Loucy (cell line): ENCODE results near the gene TMEM259.

Source experiments
- CTCF ChIP-seq: fragments of 200-600 bp; sonication (generic); conservative IDR thresholded peaks from 2 replicates; pipeline ENCODE4 v1.5.1; 2014; ENCODE audit warnings: mild to moderate bottlenecking, antibody characterized with exemption, low read length
- EZH2phosphoT487 ChIP-seq: fragments of 200-600 bp; IDR thresholded peaks from 2 replicates; pipeline ENCODE4 v1.6.1; 2018; ENCODE audit warnings: antibody characterized with exemption, mild to moderate bottlenecking, moderate library complexity, borderline replicate concordance

GRCh38 chr19:971795-972194, 49.1 kb downstream of the TMEM259 start:
- no peak for TF ChIP-seq CTCF
- no peak for TF ChIP-seq EZH2phosphoT487
